ENCODE results near the gene TRABD. TPM values are rescaled to one million over a fixed set of nuclear protein-coding genes. Genes with fewer than 3 reads are reported as not detected.

The TRABD gene
- polyA plus RNA-seq, 1 donor (not counting 4 experiments of a cell fraction or from before 2014, with no cell fraction given): 22.7 TPM

DNA sequence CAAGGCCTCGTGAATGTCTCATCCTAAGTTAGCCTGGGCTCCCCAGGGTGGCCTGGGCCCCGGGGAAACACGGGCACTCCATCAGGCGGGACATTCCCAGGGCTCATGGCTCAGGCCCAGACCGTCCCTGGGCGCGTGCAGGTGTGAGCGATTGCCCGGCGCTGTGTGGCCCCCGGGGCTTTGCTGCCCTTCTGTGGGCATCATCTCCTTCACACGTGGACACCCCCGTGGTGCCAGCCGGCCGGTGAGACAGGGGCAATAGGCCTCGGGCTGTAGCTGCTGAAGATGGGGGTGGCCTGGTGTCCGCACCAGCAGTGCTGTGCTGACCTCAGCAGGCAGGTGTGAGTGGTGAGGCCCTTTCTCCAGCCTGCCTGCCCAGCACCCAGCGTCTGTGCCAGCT is 10.5 kb downstream of the TRABD start:
- Histone ChIP-seq H3K9me3 (ENCODE audit: control insufficient read depth, low read depth, low read length) (no peaks in the 10 kb centered on the region), H3K9ac (ENCODE audit: control insufficient read depth, extremely low read depth, insufficient read depth, low read length) (no peak overlapping the region), H3K4me3 (ENCODE audit: control insufficient read depth in 2 of 3, extremely low read depth in 1 of 3, insufficient read depth in 2 of 3, low read depth in 1 of 3, low read length in 3 of 3) (no peak overlapping the region), H3K4me2 (ENCODE audit: control insufficient read depth, extremely low read depth, insufficient read depth, low read depth, low read length) (no peak overlapping the region), H3K27ac (ENCODE audit: control insufficient read depth, insufficient read depth, low read length) (no peak overlapping the region), H3K9me1 (ENCODE audit: control insufficient read depth, extremely low read depth, insufficient read depth, low read length) (no peaks in the 10 kb centered on the region), H3K4me1 (ENCODE audit: control insufficient read depth, extremely low read depth, insufficient read depth, low read length) (peaks cover 18% of the 10 kb centered on the region), H2AFZ (ENCODE audit: control insufficient read depth, low read length) (no peak overlapping the region), H4K20me1 (ENCODE audit: control insufficient read depth, extremely low read depth, insufficient read depth, low read length) (no peaks in the 10 kb centered on the region), H3K27me3 (ENCODE audit: control insufficient read depth, extremely low read depth, insufficient read depth, low read length) (no peaks in the 10 kb centered on the region), H3K79me2 (ENCODE audit: control insufficient read depth, insufficient read depth, low read length) (peaks cover 29% of the 10 kb centered on the region), H3K36me3 (ENCODE audit: control insufficient read depth in 2 of 2, extremely low read depth in 1 of 2, insufficient read depth in 2 of 2, low read length in 2 of 2) (peaks cover 19 to 28% of the 10 kb centered on the region in 2 experiments)
- DNase-seq (ENCODE audit: low read depth, low spot score) (no peak), FAIRE-seq (no peak)
- TF ChIP-seq, protein P1, sequence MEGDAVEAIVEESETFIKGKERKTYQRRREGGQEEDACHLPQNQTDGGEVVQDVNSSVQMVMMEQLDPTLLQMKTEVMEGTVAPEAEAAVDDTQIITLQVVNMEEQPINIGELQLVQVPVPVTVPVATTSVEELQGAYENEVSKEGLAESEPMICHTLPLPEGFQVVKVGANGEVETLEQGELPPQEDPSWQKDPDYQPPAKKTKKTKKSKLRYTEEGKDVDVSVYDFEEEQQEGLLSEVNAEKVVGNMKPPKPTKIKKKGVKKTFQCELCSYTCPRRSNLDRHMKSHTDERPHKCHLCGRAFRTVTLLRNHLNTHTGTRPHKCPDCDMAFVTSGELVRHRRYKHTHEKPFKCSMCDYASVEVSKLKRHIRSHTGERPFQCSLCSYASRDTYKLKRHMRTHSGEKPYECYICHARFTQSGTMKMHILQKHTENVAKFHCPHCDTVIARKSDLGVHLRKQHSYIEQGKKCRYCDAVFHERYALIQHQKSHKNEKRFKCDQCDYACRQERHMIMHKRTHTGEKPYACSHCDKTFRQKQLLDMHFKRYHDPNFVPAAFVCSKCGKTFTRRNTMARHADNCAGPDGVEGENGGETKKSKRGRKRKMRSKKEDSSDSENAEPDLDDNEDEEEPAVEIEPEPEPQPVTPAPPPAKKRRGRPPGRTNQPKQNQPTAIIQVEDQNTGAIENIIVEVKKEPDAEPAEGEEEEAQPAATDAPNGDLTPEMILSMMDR (optimal IDR thresholded peaks at IDR 0.05 in 1 of 3, IDR thresholded peaks at IDR 0.05 in 1 of 3, conservative IDR thresholded peaks at IDR 0.05 in 1 of 3; ENCODE audit: extremely low read depth in 1 of 3, insufficient read depth in 2 of 3, low read length in 3 of 3): no peak
- dilution Hi-C loops (cut with MboI; ENCODE audit: extremely low pct_ligation_motif_present, low sequenced_read_pairs): no loop called here

DNA sequence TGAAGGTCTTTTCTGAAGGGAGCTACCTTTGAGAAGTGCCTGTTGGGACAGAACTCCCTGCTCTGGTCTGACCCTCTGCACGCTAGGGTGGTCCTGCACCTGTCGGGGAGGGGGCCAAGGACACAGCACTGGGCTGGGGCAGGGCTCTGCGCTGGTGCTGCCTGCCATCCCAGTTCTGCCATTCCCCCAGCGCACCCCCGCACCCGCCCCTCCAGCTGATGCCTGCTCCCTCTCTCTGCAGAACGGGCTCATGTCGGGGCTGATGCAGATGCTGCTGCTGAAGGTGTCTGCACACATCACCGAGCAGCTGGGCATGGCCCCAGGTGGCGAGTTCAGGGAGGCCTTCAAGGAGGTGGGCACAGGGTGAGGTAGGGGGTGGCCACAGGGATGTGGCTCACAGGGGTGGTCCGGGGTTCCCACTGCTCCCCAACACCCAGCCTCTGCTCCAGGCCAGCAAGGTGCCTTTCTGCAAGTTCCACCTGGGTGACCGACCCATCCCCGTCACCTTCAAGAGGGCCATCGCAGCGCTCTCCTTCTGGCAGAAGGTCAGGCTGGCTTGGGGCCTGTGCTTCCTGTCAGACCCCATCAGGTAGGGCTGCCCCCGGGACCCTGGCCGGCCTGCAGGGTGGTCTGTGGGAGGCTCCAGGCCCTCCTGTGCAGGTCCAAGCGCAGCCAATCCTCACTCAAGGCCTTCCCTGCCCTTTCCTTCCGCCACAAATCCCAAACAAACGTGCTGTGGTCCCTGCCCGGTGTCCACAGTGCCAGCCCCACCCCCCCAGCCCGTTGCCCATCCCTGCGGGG is 11.5 kb downstream of the TRABD start:
- Histone ChIP-seq H3K4me2 (ENCODE audit: control insufficient read depth, extremely low read depth, insufficient read depth, low read depth, low read length) (no peak overlapping the region), H3K79me2 (ENCODE audit: control insufficient read depth, insufficient read depth, low read length) (peaks cover 28% of the 10 kb centered on the region)

More for the DNA sequence above, 11.5 kb downstream of the TRABD start:
- Histone ChIP-seq H3K27ac (ENCODE audit: control insufficient read depth, insufficient read depth, low read length) (no peak overlapping the region), H4K20me1 (ENCODE audit: control insufficient read depth, extremely low read depth, insufficient read depth, low read length) (no peaks in the 10 kb centered on the region), H3K36me3 (ENCODE audit: control insufficient read depth in 2 of 2, extremely low read depth in 1 of 2, insufficient read depth in 2 of 2, low read length in 2 of 2) (peaks cover 17 to 28% of the 10 kb centered on the region in 2 experiments), H3K9me3 (ENCODE audit: control insufficient read depth, low read depth, low read length) (no peaks in the 10 kb centered on the region), H3K9me1 (ENCODE audit: control insufficient read depth, extremely low read depth, insufficient read depth, low read length) (peaks cover under 1% of the 10 kb centered on the region), H3K4me1 (ENCODE audit: control insufficient read depth, extremely low read depth, insufficient read depth, low read length) (peaks cover 11% of the 10 kb centered on the region), H3K4me3 (ENCODE audit: control insufficient read depth in 2 of 3, extremely low read depth in 1 of 3, insufficient read depth in 2 of 3, low read depth in 1 of 3, low read length in 3 of 3) (no peak overlapping the region), H3K27me3 (ENCODE audit: control insufficient read depth, extremely low read depth, insufficient read depth, low read length) (no peaks in the 10 kb centered on the region), H3K9ac (ENCODE audit: control insufficient read depth, extremely low read depth, insufficient read depth, low read length) (no peak overlapping the region), H2AFZ (ENCODE audit: control insufficient read depth, low read length) (no peak overlapping the region)
- FAIRE-seq: no peak
- no peak for TF ChIP-seq EZH2 (IDR thresholded peaks at IDR 0.05; ENCODE audit: low read length)
- TF ChIP-seq, protein P1 (optimal IDR thresholded peaks at IDR 0.05 in 1 of 3, IDR thresholded peaks at IDR 0.05 in 1 of 3, conservative IDR thresholded peaks at IDR 0.05 in 1 of 3; ENCODE audit: extremely low read depth in 1 of 3, insufficient read depth in 2 of 3, low read length in 3 of 3): no peak
- dilution Hi-C loops (cut with MboI; ENCODE audit: extremely low pct_ligation_motif_present, low sequenced_read_pairs): no loop called here
- no peak for DNase-seq (ENCODE audit: low read depth, low spot score)

Measured in keratinocyte (primary cell).